ENCODE results near the gene CTNNA2. TPM values are rescaled to one million over a fixed set of nuclear protein-coding genes. Genes with fewer than 3 reads are reported as not detected.

Gene CTNNA2
- total RNA-seq, 6 donors from 2014 or later = not detected

- ATAC-seq (ENCODE audit: low FRiP score in 2 of 2) = no peak
- TF ChIP-seq POLR2AphosphoS5 (IDR thresholded peaks at IDR 0.05) (no peak), EP300 (IDR thresholded peaks at IDR 0.05) (no peak), POLR2A (IDR thresholded peaks at IDR 0.05) (no peak), CTCF (IDR thresholded peaks at IDR 0.05) (no peak)
- no peak for DNase-seq
- WGBS, 2 donors = 48 to 70% methylated on average over 3 of the region's 3 CpGs
- Histone ChIP-seq H3K9me3 (peaks cover 0 to 6% (median 0%) of the 10 kb centered on the region in 4 donors), H3K4me1 (no peaks in the 10 kb centered on the region), H3K4me3 (no peak overlapping the region), H3K27me3 (no peaks in the 10 kb centered on the region), H3K27ac (no peak overlapping the region), H3K36me3 (no peaks in the 10 kb centered on the region)
These were observed 897.5 kb downstream of the CTNNA2 start for GRCh38 chr2:80410346-80410745.

- no peaks in the 10 kb centered on the region for H3K36me3 ChIP-seq
- WGBS, 2 donors = 88 to 92% methylated on average over 3 of the region's 3 CpGs
These were observed 900.3 kb downstream of the CTNNA2 start for GRCh38 chr2:80413136-80413535.

GRCh38 chr2:80417737-80418136 is 904.9 kb downstream of the CTNNA2 start:
- ATAC-seq (ENCODE audit: low FRiP score in 2 of 2) = no peak
- Histone ChIP-seq H3K36me3 (no peaks in the 10 kb centered on the region), H3K27me3 (no peaks in the 10 kb centered on the region), H3K4me3 (no peak overlapping the region), H3K4me1 (no peaks in the 10 kb centered on the region), H3K27ac (no peak overlapping the region), H3K9me3 (peaks cover 0 to 6% (median 0%) of the 10 kb centered on the region in 4 donors)
- WGBS, 2 donors = 83 to 89% methylated on average over 1 of the region's 1 CpG
- no peak for TF ChIP-seq POLR2AphosphoS5 (IDR thresholded peaks at IDR 0.05)
- no peak for TF ChIP-seq CTCF (IDR thresholded peaks at IDR 0.05)
- no peak for TF ChIP-seq EP300 (IDR thresholded peaks at IDR 0.05)
- TF ChIP-seq POLR2A (IDR thresholded peaks at IDR 0.05) = no peak
- no peak for DNase-seq

More at GRCh38 chr2:80413136-80413535, 900.3 kb downstream of the CTNNA2 start:
- Histone ChIP-seq H3K9me3 (peaks cover 0 to 6% (median 0%) of the 10 kb centered on the region in 4 donors), H3K27ac (no peak overlapping the region), H3K27me3 (no peaks in the 10 kb centered on the region), H3K4me1 (no peaks in the 10 kb centered on the region), H3K4me3 (no peak overlapping the region)
- ATAC-seq (ENCODE audit: low FRiP score in 2 of 2) (no peak), DNase-seq (no peak)
- TF ChIP-seq EP300 (IDR thresholded peaks at IDR 0.05) (no peak), POLR2AphosphoS5 (IDR thresholded peaks at IDR 0.05) (no peak), CTCF (IDR thresholded peaks at IDR 0.05) (no peak), POLR2A (IDR thresholded peaks at IDR 0.05) (no peak)

- H3K4me1 ChIP-seq = no peaks in the 10 kb centered on the region
- H3K4me3 ChIP-seq = no peak overlapping the region
- no peaks in the 10 kb centered on the region for H3K36me3 ChIP-seq
- no peaks in the 10 kb centered on the region for H3K27me3 ChIP-seq
- H3K27ac ChIP-seq = no peak overlapping the region
- WGBS, 2 donors = 61 to 72% methylated on average over 6 of the region's 6 CpGs
- no peak for TF ChIP-seq POLR2A (IDR thresholded peaks at IDR 0.05)
- no peak for TF ChIP-seq EP300 (IDR thresholded peaks at IDR 0.05)
- no peak for TF ChIP-seq POLR2AphosphoS5 (IDR thresholded peaks at IDR 0.05)
- no peak for TF ChIP-seq CTCF (IDR thresholded peaks at IDR 0.05)
- no peak for DNase-seq
- no peaks in the 10 kb centered on the region for H3K9me3 ChIP-seq
- ATAC-seq (ENCODE audit: low FRiP score in 2 of 2) = no peak
These were observed 907.8 kb downstream of the CTNNA2 start for GRCh38 chr2:80420530-80421208.

GRCh38 chr2:80429251-80429650 is 916.4 kb downstream of the CTNNA2 start:
- Histone ChIP-seq H3K27ac (no peak overlapping the region), H3K4me1 (no peaks in the 10 kb centered on the region), H3K27me3 (no peaks in the 10 kb centered on the region), H3K36me3 (no peaks in the 10 kb centered on the region), H3K4me3 (no peak overlapping the region), H3K9me3 (no peaks in the 10 kb centered on the region)
- TF ChIP-seq EP300 (IDR thresholded peaks at IDR 0.05) (no peak), CTCF (IDR thresholded peaks at IDR 0.05) (no peak), POLR2A (IDR thresholded peaks at IDR 0.05) (no peak), POLR2AphosphoS5 (IDR thresholded peaks at IDR 0.05) (no peak)
- no peak for ATAC-seq (ENCODE audit: low FRiP score in 2 of 2)
- no peak for DNase-seq
- WGBS, 2 donors = 78 to 85% methylated on average over 2 of the region's 2 CpGs
